ENCODE measurements around the gene AGAP1.

The AGAP1 gene

DNA sequence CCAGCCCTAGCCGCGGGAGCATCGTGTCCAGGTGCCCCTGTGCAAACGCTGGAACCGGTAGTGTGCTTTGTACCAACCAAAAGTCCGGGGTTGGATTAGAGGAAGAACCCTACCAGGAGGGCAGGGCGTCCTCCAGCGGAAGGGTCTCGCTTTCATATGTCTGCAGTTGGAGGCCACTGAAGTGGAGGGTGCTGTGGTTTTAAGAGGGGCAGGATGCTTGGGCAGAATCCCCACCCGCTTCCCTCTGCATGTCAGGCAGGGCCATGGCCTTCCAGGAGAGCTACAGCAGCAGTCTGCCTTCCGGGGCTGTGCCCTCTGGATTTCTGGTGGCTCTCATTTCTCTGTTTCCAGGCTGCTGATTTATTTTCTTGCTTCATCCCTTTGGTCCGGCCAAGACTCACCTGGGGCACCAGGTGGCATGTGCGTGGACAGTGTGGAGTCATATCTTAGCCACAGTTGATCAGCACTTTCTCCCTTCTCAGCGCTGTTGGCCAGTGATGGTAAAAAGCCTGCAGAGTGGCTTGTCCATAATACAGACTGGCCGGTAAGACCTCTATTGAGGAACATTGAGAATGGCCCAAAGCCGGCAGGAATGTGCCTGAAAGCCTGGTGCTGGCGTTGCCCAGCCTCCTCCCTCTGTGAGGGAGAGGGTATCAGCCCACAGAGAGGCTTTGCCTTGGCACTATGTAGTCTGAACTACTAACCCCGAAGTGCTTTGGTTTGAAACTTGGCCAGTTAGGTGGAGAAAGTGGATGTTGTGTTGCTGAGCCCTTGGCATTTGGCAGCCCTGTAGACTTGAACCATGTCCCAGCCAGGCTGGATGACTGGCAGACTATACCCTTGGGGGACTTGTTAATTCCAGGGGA lies 1.8 kb downstream of the AGAP1 start:
- TF ChIP-seq, protein P1, sequence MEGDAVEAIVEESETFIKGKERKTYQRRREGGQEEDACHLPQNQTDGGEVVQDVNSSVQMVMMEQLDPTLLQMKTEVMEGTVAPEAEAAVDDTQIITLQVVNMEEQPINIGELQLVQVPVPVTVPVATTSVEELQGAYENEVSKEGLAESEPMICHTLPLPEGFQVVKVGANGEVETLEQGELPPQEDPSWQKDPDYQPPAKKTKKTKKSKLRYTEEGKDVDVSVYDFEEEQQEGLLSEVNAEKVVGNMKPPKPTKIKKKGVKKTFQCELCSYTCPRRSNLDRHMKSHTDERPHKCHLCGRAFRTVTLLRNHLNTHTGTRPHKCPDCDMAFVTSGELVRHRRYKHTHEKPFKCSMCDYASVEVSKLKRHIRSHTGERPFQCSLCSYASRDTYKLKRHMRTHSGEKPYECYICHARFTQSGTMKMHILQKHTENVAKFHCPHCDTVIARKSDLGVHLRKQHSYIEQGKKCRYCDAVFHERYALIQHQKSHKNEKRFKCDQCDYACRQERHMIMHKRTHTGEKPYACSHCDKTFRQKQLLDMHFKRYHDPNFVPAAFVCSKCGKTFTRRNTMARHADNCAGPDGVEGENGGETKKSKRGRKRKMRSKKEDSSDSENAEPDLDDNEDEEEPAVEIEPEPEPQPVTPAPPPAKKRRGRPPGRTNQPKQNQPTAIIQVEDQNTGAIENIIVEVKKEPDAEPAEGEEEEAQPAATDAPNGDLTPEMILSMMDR (IDR thresholded peaks at IDR 0.05; ENCODE audit: control insufficient read depth, extremely low read depth, insufficient read depth) = 0 out of 2 replicates have a peak, but pooled peaks have one; percentile 6
- no peak for DNase-seq (ENCODE audit: low read depth)
- peak overlapping the region; percentile 68 for H3K4me3 ChIP-seq (ENCODE audit: low read depth, low read length)

DNA sequence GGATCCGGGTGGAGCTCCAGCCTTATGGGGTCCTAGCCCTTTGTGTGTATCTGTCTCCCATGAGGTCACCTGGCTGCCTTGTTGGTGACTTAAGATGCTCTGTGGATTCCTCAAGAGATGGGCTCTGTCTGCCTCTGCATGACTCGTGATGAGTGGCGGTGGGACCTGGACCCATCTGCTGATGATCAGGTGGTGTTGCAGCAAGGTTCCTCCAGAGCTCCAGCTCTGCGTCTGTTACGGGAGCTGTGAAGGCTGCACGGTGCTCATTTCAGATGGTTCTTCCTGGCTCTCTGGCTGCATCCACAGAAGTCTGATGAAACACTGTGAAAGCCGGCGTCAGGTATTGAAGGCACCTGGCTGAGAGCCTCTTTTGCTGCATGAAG lies 2.4 kb downstream of the AGAP1 start:
- H3K4me3 ChIP-seq (ENCODE audit: low read depth, low read length) = peak overlapping the region; percentile 68
- no peak for DNase-seq (ENCODE audit: low read depth)
- TF ChIP-seq, protein P1 (IDR thresholded peaks at IDR 0.05; ENCODE audit: control insufficient read depth, extremely low read depth, insufficient read depth) = no peak

DNA sequence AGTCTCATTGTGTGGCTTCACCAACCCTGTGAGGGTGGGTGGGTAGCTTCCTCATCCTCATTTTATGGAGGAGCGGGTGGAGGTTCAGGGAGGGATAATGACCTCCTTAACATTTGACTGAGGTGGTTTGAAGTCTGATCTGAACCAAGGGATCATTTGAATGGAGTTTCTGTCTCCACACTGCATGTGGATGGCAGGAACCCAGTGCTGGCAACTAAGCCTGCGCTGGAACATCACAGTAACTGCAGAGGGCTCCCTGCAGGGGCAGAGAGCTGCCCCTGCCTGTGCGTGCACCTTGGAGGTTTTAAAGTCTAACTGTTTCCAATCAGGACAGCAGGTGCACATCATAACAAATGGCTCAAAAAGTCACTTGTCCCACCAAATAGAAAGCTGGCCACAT lies 3.3 kb downstream of the AGAP1 start:
- no peak overlapping the region for H3K4me3 ChIP-seq (ENCODE audit: low read depth, low read length)
- no peak for DNase-seq (ENCODE audit: low read depth)
- TF ChIP-seq, protein P1 (IDR thresholded peaks at IDR 0.05; ENCODE audit: control insufficient read depth, extremely low read depth, insufficient read depth) = no peak

DNA sequence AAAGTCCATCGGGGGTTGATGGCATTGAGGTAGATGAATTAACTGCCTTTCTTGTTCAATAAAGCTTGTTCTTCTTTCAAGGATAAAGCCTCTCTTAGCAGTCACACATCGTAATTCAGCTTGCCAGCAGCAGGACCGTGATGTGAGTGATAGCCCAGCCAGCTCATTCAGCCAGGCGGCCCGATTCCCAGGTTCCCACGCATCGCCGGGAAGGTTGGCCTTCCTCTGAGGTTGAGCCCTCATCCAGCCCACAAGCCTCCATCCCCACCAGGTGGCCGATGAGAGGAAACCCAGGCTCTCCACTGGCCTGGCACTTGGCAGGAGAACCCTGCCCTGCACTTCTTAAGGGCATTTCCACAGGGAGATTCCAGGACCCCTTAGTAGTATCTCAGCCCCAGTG lies 4.7 kb downstream of the AGAP1 start:
- DNase-seq (ENCODE audit: low read depth) = no peak
- TF ChIP-seq, protein P1 (IDR thresholded peaks at IDR 0.05; ENCODE audit: control insufficient read depth, extremely low read depth, insufficient read depth) = peak; percentile 23
- H3K4me3 ChIP-seq (ENCODE audit: low read depth, low read length) = no peak overlapping the region

DNA sequence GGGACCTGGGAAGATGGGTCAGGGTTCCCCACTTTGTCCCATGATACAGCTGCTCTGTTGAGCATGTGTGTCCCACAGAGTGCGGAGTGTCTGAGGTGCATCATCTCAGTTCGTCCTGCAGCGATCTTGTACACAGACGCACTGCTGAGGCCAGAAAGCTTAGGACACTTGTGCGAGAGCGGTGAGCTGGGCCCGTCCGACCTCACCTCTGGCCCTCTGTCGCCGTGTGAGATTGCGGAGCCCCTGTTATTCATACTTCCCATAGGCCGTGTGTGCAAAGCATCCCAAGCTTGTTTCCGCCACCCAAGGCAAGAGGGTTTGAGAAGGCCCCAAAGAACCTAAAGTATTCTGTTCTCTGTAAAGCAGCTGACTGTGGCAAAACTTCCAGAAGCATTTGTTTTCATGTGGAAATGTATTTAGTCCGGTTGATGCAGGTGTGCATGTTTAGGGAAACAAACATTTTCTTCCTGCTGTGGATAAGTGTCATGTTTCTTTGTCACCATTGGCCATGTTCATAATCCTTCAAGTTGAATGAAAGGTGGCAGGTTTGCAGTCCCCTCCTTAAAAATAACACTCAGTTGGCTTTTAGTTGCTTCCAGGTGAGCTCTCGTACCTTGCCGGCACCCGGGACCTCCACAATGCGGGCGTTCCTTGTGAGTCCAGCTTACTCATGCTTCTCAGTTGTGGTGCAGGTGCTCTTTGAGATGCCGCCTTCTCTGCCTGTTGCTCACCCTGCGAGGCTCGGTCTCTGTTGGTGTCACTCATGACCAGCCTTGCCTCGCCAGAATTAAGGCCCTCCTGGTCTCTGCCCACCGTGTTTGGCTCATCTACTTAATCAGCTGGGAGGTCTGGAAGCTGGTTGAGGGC lies 5.3 kb downstream of the AGAP1 start:
- no peak overlapping the region for H3K4me3 ChIP-seq (ENCODE audit: low read depth, low read length)
- DNase-seq (ENCODE audit: low read depth) = no peak
- TF ChIP-seq, protein P1 (IDR thresholded peaks at IDR 0.05; ENCODE audit: control insufficient read depth, extremely low read depth, insufficient read depth) = no peak

DNA sequence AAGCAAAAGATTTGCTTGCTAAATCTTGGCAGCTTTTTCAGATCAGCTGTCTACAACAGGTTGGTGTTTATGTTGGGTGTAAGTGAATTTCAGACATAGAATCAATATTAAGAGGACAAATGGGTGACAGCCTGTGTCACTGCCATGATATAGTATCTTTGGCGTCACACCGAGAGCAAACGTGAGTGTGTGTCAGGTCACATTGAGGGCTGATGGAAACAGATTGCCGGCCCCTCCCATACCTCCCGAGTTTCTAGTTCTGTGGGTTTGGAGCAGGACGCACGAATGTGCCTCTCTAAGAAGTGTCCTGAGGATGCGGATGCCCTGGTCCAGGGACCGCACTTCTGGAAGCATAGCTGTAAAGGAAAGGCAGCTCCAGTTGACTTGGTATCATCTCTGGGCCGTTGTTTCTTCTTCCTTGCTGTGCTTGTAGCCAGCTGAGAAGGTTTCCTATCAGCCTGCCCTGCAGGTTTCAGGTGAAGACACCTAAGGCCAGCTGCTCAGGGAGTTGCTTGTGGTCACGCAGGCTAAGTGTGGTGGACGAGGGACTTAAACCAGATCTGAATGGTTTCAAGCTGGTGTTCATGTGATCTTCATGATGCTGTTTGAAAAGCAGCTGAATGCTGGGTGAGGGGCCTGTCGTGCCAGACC lies 6.4 kb downstream of the AGAP1 start:
- no peak for DNase-seq (ENCODE audit: low read depth)
- TF ChIP-seq, protein P1 (IDR thresholded peaks at IDR 0.05; ENCODE audit: control insufficient read depth, extremely low read depth, insufficient read depth) = no peak
- no peak overlapping the region for H3K4me3 ChIP-seq (ENCODE audit: low read depth, low read length)
